Epidermal melanocyte (primary cell): ENCODE data around the gene SLC51A.
"Not testable (repeated sequence)": the region's sequence is repeated elsewhere in the genome, so short reads cannot be mapped to it uniquely, and the experiment has no call there.

Experiments used
- DNase-seq: peaks from one replicate; pipeline ENCODE4 v3.0.0; 2011; ENCODE audit warnings: low spot score; ENCODE audit not compliant: insufficient read length

SLC51A gene

GRCh38 chr3:196193133-196193735 is 23.1 kb upstream of the SLC51A start:
- DNase-seq: no peak

DNA sequence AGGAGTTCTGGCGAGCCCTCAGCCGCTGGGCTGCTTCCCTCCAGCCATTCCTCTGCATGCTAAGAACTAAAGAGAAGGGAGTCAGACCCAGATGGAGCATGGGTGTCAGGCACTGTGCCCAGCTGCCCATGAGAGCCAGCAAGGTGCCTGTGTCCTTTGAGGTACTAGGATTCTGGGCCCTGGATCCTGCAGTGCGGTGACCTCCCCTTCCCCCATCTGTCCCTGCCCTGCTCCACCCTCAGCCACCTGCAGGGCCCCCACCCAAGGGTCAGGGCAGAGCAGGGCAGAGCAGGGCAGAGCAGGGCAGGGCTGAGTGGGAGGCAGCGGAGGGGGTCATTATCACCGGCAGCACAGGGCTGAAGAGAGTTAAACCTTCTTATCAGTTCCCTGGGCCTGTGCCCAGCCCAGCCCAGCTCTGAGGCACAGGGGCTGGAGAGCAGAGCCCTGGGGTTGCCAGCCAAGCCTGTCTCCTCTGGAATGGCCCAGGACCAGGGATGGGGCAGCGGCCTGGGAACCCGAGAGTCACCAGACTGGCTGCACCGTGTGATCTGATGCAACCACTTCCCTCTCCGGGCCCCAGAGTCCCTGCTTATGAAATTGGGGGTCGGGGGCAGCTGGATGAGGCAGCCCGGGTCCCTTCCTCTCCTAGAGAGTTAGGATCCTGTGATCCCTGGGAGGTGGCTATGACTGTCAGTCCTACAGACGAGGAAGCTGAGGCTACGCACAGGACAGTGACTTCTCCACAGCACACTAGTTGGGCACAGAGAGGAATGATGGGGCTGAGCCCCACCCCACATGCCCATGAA is 22.4 kb upstream of the SLC51A start:
- no peak for DNase-seq

GRCh38 chr3:196194542-196194915 is 21.8 kb upstream of the SLC51A start:
- DNase-seq: no peak

DNA sequence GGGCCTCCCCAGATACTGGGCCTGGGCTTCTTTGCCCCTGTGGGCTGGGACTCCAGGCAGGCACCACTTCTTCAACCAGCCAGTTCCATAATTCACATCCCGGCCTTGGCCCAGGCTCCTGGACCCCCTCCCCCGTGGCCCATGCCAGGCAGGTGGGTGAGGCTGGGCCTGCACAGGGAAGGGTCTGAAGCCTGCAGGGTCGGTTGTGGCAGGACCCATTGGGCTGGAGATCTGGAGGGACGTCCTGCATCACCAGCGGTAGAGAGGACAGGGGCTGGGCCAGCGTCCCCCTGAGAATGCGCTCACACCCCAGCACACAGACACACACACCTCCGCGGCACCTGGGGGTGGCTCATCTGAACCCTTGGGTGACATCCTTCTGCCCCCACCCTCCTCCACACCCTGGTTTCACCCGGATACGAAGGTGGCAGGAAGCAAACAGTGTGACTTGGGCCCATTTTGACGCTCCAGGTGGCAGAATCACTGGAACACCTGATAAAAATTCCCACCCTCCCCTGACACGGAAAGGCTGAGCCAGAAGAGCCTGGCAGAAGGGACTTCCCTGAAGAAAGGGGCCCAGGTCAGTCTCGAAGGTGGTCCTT is 20.6 kb upstream of the SLC51A start:
- DNase-seq: no peak

DNA sequence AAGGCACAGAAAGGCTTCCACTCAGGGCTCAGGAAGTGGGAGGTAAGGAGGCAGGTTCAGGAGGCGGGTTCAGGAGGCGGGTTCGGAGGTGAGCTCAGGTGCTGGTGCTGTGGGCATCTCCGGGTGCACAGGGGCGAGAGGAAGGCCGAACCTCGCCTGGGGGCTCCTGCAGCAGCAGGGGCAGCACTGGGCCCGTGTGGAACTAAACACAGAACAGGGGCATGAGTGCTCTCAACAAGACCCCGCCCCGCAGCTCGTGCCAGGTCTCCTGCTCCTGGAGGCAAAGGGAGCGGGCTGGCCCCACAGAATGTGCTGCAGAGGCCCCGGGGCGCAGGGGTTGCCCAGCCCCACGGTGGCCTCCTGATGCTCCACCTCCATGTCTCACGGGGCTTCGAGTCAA is 18.8 kb upstream of the SLC51A start:
- no peak for DNase-seq

DNA sequence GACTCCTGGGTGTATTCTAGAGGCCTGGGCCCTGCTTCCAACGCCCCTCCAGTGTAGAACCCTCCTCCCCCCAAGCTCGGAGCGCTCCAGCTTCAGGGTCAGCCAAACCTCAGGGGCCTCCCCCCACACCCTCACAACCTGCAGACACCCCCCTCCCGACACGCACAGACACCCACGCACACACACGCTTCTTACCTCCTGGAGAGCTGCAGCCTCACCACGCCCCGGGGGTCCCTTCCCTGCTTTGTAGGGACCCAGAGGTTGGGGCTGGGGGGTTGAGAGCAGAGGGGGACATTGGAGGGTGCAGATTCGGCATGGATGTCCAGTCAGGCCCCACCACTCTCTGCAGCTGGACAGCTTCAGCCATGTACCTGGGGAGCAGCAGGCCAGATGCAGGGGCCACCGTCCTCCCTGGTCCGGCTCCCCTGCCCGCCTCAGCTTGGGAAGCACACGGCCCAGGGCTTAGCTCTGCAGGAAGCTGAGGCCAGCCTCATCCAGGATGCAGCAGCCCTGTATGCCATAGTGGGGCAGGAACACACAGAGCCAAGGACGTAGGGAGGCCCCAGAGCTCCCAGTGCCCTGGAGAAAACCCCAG is 18.2 kb upstream of the SLC51A start:
- DNase-seq: no peak

DNA sequence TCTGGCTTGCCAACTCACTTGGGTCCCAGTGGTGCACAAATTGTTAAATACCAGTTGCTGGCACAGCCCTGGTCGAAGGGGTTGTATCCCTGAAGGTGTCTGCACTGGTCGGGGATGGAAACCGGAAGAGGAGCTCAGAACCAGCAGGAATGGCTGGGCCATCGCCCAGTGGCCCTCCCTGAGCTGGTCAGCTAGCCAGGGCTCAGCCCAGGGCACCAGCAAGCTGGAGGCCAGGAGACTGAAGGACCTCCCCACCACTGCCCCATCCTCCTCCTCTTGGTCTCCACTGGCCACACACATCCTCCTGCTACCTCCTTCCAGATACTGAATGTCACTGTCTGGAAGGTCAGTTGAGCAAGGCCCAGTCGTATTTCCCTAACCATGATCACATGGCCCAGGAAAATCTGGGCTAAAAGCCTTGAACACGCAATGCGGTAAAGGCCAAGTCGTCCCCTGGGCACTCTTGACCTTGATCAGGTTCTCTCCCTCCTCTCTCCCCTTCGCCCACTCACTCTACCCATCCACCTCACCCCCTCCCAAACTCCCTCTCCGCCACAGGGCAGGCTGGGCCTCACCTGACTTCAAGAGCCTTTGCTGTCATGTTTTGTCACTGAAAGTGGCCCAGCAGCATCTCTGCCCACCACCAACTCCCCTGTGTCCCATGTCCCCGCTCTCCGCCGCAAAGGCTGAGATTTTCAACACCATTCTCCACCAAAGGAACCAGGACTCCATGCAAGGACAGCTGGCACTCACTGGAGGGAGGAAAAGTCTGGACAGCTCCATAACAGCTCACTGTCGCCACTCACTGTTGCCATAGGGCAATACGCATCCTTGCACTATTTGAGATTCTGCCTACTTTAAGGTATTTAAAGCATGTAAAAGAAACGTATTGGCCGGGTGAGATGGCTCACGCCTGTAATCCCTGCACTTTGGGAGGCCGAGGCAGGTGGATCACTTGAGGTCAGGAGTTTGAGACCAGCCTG is 17.3 kb upstream of the SLC51A start:
- no peak for DNase-seq

DNA sequence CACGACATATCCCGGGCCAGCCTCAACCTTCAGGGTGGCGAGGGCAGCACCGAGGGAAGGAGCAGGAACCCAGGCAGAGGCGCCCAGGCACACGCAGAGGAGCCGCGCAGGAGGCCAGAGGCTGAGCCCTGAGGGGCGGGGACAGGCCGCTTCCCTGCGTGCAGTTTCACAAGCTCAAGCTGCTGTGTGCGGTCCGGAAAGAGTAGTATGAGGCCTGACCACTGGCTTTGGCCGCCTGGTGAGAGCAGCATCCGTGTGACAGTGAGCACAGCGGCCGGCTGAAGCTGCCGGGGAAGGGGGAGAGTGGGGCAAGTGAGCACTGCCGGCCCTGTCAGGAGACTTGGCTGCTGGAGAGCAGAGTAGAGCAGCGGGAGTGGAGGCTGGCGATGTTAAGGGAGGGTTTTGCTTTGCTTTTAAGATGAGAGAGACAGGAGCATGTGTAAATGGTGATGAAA is 13.8 kb upstream of the SLC51A start:
- no peak for DNase-seq

- DNase-seq: no peak
These were observed 12.5 kb upstream of the SLC51A start for GRCh38 chr3:196203846-196204245.

- not testable (repeated sequence) for DNase-seq
These were observed 10.7 kb upstream of the SLC51A start for GRCh38 chr3:196205442-196206205.

DNA sequence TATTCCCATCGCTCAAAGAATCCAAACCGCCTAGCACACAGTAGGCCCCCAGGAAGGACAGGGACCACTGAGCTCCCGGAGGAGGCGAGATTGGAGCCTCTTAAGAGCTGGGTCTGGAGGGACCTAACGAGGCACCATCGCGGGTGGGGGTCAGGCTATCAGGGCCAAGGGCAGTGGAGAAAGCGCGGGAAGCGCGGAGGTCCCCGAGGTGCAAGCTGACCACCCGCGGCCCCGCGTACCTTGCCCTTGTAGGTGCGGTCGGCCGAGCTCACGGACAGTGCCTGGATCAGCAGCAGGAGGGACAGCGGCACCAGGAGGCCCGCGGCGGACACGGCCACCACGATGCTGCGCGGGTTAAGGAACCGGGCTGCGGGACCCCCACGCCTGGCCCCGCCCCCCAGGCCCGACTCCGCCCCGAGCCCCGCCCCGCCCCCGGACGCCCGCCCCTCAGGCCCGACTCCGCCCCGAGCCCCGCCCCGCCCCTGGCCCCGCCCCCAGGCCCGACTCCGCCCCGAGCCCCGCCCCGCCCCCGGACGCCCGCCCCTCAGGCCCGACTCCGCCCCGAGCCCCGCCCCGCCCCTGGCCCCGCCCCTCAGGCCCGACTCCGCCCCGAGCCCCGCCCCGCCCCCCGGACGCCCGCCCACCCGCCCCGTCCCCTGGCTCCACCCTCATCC is 9.0 kb upstream of the SLC51A start:
- DNase-seq: no peak

DNA sequence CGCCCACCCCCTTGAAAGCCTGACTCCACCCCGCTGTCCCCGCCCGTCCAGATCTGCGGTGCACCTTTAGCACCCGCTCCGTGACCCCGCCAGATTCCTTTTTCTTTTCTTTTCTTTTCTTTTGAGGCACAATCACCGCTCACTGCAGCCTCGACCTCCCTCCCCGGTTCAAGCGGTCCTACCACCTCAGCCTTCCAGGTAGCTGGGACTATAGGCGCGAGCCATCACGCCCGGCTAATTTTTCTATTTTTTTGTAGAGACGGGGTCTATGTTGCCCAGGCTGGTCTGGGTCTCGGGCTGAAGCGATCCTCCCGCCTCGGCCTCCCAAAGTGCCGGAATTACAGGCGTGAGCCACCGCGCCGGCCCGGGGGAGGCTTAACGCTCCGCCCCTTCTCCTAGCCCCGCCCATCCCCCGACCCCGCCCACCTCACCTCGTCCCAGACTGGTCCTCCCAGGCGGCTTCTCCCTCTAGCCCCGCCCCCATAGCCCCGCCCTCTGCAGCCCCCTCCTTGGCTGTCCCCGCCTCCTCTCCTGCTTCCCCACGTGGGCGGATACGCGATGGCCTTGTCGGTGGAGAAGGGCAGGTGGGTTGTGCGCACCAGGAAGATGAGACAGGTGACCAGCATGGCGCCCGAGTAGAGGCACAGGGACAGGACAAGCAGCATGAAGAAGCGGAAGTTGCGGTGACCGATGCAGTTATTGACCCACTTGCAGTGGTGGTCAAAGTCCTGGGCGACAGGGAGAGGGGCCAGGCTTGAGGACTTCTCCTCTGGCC is 8.3 kb upstream of the SLC51A start:
- DNase-seq: no peak

DNA sequence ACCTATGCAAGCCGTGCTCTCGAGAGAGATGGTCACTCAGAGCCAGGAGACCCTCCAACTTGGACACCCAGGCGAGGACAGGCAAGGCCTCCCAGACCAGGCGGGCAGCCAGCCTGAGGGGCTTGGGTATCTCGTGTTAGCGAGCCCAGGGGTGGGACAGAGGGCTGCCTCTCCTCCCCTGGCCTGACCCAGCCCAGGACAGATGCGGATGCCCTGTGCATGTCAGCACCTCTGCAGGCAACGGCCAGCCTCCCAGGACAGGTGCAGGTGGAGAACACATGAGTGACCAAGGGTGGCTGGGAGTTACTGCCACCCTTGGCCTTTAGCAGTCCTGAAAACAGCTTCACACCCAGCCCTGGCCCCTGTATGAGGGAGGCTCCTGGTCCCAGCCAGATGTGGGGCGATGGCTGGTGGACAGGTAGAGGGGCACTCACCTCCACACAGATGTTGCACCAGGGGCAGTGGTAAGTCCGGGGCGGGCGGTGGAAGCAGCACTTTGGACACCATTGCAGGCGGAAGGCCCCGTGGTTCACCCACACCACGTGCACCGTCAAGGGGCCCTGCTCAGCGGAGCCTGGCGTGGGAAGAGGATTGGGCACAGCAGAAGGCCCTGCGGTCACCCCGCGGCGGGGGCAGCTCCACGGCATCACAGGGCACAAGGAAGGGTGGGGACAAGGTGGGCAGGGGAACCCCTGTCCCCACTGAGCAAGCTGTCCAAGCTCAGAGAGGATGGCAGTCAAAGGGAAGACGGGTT is 7.2 kb upstream of the SLC51A start:
- DNase-seq: no peak

- DNase-seq: not testable (repeated sequence)
These were observed 6.2 kb upstream of the SLC51A start for GRCh38 chr3:196209944-196210672.

- no peak for DNase-seq
These were observed 5.4 kb upstream of the SLC51A start, which contains the start of gene ZDHHC19 for GRCh38 chr3:196210673-196211556. Gene ZDHHC19, minus strand, starts transcription at chr3:196211400. Its CDS starts 85 bp downstream, at chr3:196211315.

DNA sequence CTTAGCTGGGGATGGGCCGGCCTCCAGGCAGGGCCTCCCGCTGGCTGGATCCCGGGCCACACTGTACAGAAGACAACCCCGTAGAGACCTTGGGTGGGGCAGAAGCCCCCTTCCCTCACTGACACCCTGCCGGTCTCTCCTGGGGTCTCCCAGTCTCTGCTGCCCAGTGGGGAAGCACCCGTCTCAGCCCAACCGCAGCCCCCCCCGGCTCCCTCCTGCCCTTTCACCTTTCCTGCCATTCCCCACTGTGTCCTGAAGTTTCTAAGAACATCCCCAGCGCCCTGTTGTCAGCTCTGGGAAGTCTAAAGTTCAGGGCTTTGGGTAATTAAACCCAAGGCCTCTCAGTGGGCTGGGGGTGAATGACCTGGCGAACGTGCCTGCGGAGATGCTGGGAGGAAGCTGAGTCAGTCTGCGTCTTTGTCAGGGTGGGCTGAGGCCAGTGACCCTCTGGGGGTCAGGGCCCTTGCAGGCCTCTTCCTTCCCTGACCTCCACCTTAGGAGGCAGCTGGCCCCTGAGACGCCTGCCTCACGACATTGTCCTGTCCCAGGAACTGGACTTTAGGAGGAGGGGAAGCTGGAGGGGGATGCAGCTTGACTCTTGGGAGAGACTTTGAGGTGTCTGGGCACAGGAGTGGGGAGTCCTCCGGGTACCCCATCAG is 1.4 kb upstream of the SLC51A start:
- DNase-seq: no peak
